22Rv1 (cell line): ENCODE data around the gene C16orf54.
"Not testable (repeated sequence)": the region's sequence is repeated elsewhere in the genome, so short reads cannot be mapped to it uniquely, and the experiment has no call there.

Experiments used
- H3K27ac ChIP-seq: fragments of 450-650 bp; 2 replicates; pipeline ENCODE4 v1.5.1; 2017
- ZFX ChIP-seq: fragments of 450-650 bp; IDR thresholded peaks from 2 replicates; pipeline ENCODE4 v1.6.1; 2017; ENCODE audit warnings: antibody characterized with exemption, borderline replicate concordance
- TF ChIP-seq, protein P1 (sequence below): fragments of 450-650 bp; IDR thresholded peaks from 2 replicates; pipeline ENCODE4 v1.5.1; 2017; ENCODE audit warnings: mild to moderate bottlenecking

The C16orf54 gene

DNA sequence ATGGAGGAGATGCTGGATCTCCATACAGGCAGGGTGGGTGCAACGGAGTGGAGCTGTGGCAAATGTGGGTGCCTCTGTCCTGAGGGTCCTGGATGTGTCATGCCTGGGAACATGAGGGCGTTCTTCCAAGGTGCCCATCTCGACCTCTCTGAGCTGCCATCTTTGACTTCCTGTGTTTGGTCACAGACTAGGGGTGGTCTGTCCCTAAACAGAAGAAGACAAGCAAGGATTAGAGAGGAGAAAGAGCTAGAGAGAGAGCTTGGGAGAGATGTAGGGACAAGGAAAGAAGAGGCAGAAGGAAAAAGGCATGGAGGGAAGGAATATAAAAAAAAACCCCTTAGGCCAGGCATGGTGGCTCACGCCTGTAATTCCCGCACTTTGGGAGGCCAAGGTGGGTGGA, 28.9 kb upstream of the C16orf54 start:
- TF ChIP-seq ZFX = no peak
- TF ChIP-seq, protein P1, sequence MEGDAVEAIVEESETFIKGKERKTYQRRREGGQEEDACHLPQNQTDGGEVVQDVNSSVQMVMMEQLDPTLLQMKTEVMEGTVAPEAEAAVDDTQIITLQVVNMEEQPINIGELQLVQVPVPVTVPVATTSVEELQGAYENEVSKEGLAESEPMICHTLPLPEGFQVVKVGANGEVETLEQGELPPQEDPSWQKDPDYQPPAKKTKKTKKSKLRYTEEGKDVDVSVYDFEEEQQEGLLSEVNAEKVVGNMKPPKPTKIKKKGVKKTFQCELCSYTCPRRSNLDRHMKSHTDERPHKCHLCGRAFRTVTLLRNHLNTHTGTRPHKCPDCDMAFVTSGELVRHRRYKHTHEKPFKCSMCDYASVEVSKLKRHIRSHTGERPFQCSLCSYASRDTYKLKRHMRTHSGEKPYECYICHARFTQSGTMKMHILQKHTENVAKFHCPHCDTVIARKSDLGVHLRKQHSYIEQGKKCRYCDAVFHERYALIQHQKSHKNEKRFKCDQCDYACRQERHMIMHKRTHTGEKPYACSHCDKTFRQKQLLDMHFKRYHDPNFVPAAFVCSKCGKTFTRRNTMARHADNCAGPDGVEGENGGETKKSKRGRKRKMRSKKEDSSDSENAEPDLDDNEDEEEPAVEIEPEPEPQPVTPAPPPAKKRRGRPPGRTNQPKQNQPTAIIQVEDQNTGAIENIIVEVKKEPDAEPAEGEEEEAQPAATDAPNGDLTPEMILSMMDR = no peak
- no peak overlapping the region for H3K27ac ChIP-seq

DNA sequence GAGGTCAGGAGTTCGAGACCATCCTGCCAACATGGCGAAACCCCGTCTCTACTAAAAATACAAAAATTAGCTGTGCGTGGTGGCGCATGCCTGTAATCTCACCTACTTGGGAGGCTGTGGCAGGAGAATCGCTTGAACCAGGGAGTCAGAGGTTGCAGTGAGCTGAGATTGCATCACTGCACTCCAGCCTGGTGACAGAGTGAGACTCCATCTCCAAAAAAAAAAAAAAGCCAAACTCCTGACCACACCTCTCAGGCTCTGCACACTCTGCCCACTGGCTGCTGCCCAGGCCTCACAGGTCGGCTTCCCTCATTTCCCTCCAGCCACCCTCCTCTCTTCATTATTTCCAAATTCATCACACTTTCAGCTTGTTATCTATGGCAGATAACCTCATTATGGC, 26.5 kb upstream of the C16orf54 start:
- H3K27ac ChIP-seq = not testable (repeated sequence)

DNA sequence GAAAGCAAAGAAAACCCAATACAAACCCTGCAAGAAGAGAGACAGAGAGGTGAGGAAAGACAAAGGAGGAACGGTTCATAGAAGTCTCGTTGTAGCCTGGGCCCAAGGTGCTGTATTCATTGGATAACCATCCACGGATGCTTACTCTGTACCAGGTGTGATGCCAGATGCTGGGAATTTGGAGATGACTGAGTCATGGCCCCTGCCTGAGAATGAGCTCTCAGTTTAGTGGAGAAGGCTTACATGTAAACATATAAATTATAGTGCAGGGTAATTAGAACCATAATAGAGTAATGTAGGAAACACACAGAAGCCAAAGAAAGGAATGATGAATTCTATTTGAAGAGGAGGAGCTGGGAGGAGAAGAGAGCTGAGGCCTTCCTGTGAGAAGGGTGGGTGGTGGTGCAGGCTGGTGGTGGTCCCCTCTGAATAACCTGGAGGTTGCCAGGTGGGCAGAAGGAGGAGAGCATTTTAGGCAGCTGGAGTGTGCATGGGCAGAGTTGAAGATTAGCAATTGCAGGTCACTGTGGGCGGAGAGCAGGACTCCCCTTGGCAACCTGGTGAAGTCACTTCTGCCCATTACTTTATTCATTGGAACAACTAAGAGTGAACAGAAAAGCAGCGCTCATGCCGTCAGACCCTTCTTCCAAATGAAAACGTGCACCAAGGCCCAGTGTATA, 24.6 kb upstream of the C16orf54 start:
- no peak overlapping the region for H3K27ac ChIP-seq
- TF ChIP-seq ZFX = no peak
- TF ChIP-seq, protein P1 = no peak

DNA sequence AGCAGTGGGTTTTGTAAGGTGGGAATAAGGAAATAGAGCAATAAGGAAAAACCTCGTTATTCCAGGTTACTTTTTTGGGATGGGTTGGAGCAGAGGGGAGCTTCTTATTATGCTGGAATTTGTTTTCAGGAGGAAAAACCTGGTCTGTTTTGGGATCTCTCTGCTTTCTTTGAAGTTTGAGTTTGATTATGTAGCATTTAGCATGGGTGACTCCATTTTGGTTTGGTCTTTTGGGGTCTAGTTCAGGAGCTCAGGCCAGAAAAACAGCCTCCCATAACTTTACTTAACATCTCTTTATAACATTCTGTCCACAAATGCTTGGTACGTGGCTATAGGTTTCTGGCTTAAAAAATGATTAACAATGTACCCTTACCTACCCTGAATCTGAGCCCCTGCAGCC, 23.7 kb upstream of the C16orf54 start:
- no peak overlapping the region for H3K27ac ChIP-seq
- TF ChIP-seq ZFX = no peak
- TF ChIP-seq, protein P1 = no peak

DNA sequence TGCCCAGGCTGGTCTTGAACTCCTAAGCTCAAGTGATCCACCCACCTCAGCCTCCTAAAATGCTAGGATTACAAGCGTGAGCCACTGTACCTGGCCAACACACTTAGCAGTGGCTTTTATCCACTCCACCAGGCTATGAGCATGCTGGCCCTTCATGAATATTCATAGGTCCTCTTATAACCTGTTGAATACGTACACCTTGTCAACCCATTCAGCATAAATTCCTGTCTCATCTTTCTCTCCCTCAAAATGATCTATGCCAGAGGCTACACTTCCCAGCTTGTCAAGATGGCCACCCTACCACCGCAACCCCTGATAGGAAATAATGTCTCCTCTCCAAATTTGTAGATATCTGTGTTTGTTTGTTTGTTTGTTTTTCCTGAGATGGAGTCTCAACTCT, 21.3 kb upstream of the C16orf54 start:
- TF ChIP-seq, protein P1 = no peak
- no peak for TF ChIP-seq ZFX
- H3K27ac ChIP-seq = 0 out of 2 replicates have a peak overlapping the region, but pooled peaks have one; percentile 12

DNA sequence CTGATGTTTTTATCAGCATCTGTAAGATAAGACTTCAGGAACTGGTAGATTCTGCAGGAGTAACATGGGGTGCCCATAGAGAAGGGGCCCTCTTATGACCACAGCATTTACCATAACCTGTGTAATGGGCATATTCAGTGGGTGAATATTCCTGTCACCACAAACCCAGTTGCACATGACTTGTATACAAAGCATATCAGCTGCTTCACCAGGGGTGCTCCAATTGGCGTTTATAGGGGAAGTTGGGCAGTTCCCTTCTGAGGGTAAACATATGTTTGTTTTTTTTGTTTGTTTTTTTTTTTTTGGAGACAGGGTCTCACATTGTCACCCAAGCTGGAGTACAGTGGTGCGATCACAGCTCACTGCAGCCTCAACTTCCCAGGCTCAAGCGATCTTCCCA, 20.8 kb upstream of the C16orf54 start:
- TF ChIP-seq, protein P1 = no peak
- TF ChIP-seq ZFX = no peak
- H3K27ac ChIP-seq = no peak overlapping the region; the same call in 1 of the 2 replicates

DNA sequence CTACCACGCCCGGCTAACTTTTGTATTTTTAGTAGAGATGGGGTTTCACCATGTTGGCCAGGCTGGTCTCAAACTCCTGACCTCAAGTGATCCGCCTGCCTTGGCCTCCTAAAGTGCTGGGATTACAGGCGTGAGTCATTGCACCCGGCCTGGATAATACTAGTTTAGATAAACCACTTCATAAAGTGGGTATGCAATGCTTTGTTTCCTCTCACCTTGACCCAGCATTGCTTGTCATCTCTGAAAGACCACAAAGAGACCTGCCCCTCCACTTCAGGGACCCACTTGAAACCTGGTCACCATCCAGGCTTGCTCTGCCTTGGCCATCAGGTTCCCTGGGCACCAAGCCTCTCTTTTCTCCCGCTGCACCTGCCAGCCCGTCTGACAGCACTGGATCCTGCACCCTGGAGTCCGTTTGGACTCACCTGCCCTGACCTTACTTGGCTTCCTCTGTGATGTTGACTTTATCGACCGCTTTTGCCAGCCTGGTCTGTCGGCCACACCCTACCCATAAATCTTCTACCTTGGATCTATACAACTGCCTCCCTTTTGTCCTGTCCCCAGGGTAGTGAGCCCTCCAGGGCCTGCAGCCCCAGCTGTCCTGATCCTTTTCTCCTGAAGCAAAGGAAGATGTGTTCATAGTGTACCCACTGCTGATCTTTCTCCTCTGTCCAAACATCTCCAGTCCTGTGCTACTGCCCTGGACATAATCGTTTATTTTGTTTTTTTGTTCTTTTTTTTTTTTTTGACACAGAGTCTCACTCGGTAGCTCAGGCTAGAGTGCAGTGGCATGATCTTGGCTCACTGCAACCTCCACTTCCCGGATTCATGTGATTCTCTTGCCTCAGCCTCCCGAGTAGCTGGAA, 19.6 kb upstream of the C16orf54 start:
- TF ChIP-seq, protein P1 = no peak
- no peak for TF ChIP-seq ZFX
- H3K27ac ChIP-seq = peak overlapping the region; percentile 64
